Measurements from ENCODE around the gene LIX1L. TPM values are rescaled to one million over a fixed set of nuclear protein-coding genes. Genes with fewer than 3 reads are reported as not detected.

The LIX1L gene
- total RNA-seq, 1 donor from 2014 or later, result 13.6 TPM

GRCh38 chr1:145947551-145947950 is 10.3 kb downstream of the LIX1L start:
- no peaks in the 10 kb centered on the region for H3K27me3 ChIP-seq
- Mint-ChIP-seq H3K27ac (no peak overlapping the region), H3K4me1 (peaks cover 26% of the 10 kb centered on the region), H3K27me3 (ENCODE audit: insufficient read depth, low read depth) (no peaks in the 10 kb centered on the region), H3K4me3 (no peak overlapping the region), H3K36me3 (peaks cover 22% of the 10 kb centered on the region), H3K9me3 (no peaks in the 10 kb centered on the region)
- H3K9me3 ChIP-seq (ENCODE audit: low read depth), result no peaks in the 10 kb centered on the region
- H3K4me3 ChIP-seq, result no peak overlapping the region
- TF ChIP-seq EZH2 (IDR thresholded peaks at IDR 0.05) (no peak), EZH2phosphoT487 (IDR thresholded peaks at IDR 0.05) (no peak), CTCF (IDR thresholded peaks at IDR 0.05) (no peak)
- no peak for DNase-seq (ENCODE audit: low spot score)
- H2AFZ ChIP-seq (replicated peaks), result no peak overlapping the region
- H3K4me2 ChIP-seq, result no peak overlapping the region
- H3K9ac ChIP-seq, result no peak overlapping the region
- H3K4me1 ChIP-seq, result no peaks in the 10 kb centered on the region
- H3K79me2 ChIP-seq (ENCODE audit: low read depth), result no peaks in the 10 kb centered on the region
- H4K20me1 ChIP-seq (ENCODE audit: low read depth), result no peaks in the 10 kb centered on the region
- H3K27ac ChIP-seq, result no peak overlapping the region
- no peaks in the 10 kb centered on the region for H3K36me3 ChIP-seq
- H3F3A ChIP-seq (ENCODE audit: low read depth), result no peaks in the 10 kb centered on the region

GRCh38 chr1:145946477-145946986 is 11.3 kb downstream of the LIX1L start:
- no peaks in the 10 kb centered on the region for H3K27me3 ChIP-seq
- no peak for DNase-seq (ENCODE audit: low spot score)
- no peaks in the 10 kb centered on the region for H3K9me3 ChIP-seq (ENCODE audit: low read depth)
- H3F3A ChIP-seq (ENCODE audit: low read depth), result no peaks in the 10 kb centered on the region
- no peak for TF ChIP-seq CTCF (IDR thresholded peaks at IDR 0.05)
- TF ChIP-seq EZH2phosphoT487 (IDR thresholded peaks at IDR 0.05), result no peak
- TF ChIP-seq EZH2 (IDR thresholded peaks at IDR 0.05), result no peak
- H3K79me2 ChIP-seq (ENCODE audit: low read depth), result no peaks in the 10 kb centered on the region
- H3K36me3 ChIP-seq, result no peaks in the 10 kb centered on the region
- no peak overlapping the region for H3K4me2 ChIP-seq
- Mint-ChIP-seq H3K27me3 (ENCODE audit: insufficient read depth, low read depth) (no peaks in the 10 kb centered on the region), H3K9me3 (no peaks in the 10 kb centered on the region), H3K4me3 (no peak overlapping the region), H3K36me3 (peaks cover 23% of the 10 kb centered on the region), H3K27ac (no peak overlapping the region), H3K4me1 (peaks cover 18% of the 10 kb centered on the region)
- H3K9ac ChIP-seq, result no peak overlapping the region
- H3K4me1 ChIP-seq, result no peaks in the 10 kb centered on the region
- H3K4me3 ChIP-seq, result no peak overlapping the region
- H2AFZ ChIP-seq (replicated peaks), result no peak overlapping the region
- no peaks in the 10 kb centered on the region for H4K20me1 ChIP-seq (ENCODE audit: low read depth)
- no peak overlapping the region for H3K27ac ChIP-seq

- no peak overlapping the region for H3K4me3 ChIP-seq
- Mint-ChIP-seq H3K9me3 (no peaks in the 10 kb centered on the region), H3K27me3 (ENCODE audit: insufficient read depth, low read depth) (no peaks in the 10 kb centered on the region), H3K36me3 (peaks cover 23% of the 10 kb centered on the region), H3K27ac (no peak overlapping the region), H3K4me3 (no peak overlapping the region), H3K4me1 (peaks cover 4% of the 10 kb centered on the region)
- TF ChIP-seq EZH2phosphoT487 (IDR thresholded peaks at IDR 0.05) (no peak), EZH2 (IDR thresholded peaks at IDR 0.05) (no peak), CTCF (IDR thresholded peaks at IDR 0.05) (no peak)
- no peak overlapping the region for H3K4me2 ChIP-seq
- H3K27me3 ChIP-seq, result no peaks in the 10 kb centered on the region
- no peak overlapping the region for H2AFZ ChIP-seq (replicated peaks)
- H3K9me3 ChIP-seq (ENCODE audit: low read depth), result no peaks in the 10 kb centered on the region
- DNase-seq (ENCODE audit: low spot score), result no peak
- no peaks in the 10 kb centered on the region for H3K36me3 ChIP-seq
- H3K79me2 ChIP-seq (ENCODE audit: low read depth), result no peaks in the 10 kb centered on the region
- no peak overlapping the region for H3K27ac ChIP-seq
- no peak overlapping the region for H3K9ac ChIP-seq
- no peaks in the 10 kb centered on the region for H4K20me1 ChIP-seq (ENCODE audit: low read depth)
- no peaks in the 10 kb centered on the region for H3F3A ChIP-seq (ENCODE audit: low read depth)
- H3K4me1 ChIP-seq, result no peaks in the 10 kb centered on the region
Measured at GRCh38 chr1:145944532-145944931, 13.3 kb downstream of the LIX1L start.
